Prostate gland (tissue), 2 donors: Measurements from ENCODE around the gene SLC9C1.

ENCODE experiments used
- POLR2AphosphoS5 ChIP-seq: sonication (generic); formaldehyde crosslinking; IDR thresholded peaks from one replicate; pipeline ENCODE4 v1.6.1; 2017; ENCODE audit warnings: antibody characterized with exemption
- TF ChIP-seq, protein P1 (sequence below), 4 experiments: fragments of 200-600 bp in 2 of 4; fragments of 450-650 bp in 2 of 4; sonication (generic) in 2 of 4; IDR thresholded peaks; 1 replicate in 3 of 4; 2 replicates in 1 of 4; pipeline ENCODE4 v1.5.1; 2016 to 2019; ENCODE audit warnings: antibody characterized with exemption in 4 of 4, mild to moderate bottlenecking in 2 of 4, moderate library complexity in 2 of 4

DNA sequence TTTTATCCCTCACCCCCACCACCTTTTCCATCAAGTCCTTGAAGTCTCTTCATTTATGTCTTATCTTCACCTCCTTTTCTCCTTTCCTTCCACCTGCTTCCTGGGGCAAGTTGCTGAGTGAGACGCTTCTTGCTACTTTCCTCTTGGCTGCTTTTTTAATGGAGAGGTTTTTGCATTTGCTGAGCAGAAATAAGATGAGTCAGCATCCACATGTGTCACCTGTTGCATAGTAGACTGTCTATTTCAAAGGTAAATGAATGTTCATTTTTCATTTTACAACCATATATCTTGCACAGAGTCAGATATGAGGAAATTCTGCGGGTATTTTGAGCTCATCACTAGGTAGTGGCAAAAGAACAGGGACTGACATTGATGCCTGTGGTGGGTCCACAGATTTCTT is 189.2 kb downstream of the SLC9C1 start:
- TF ChIP-seq, protein P1, sequence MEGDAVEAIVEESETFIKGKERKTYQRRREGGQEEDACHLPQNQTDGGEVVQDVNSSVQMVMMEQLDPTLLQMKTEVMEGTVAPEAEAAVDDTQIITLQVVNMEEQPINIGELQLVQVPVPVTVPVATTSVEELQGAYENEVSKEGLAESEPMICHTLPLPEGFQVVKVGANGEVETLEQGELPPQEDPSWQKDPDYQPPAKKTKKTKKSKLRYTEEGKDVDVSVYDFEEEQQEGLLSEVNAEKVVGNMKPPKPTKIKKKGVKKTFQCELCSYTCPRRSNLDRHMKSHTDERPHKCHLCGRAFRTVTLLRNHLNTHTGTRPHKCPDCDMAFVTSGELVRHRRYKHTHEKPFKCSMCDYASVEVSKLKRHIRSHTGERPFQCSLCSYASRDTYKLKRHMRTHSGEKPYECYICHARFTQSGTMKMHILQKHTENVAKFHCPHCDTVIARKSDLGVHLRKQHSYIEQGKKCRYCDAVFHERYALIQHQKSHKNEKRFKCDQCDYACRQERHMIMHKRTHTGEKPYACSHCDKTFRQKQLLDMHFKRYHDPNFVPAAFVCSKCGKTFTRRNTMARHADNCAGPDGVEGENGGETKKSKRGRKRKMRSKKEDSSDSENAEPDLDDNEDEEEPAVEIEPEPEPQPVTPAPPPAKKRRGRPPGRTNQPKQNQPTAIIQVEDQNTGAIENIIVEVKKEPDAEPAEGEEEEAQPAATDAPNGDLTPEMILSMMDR (IDR thresholded peaks at IDR 0.05): no peak
- TF ChIP-seq POLR2AphosphoS5: no peak
